ENCODE results near the gene ID3. TPM values are rescaled to one million over a fixed set of nuclear protein-coding genes. Genes with fewer than 3 reads are reported as not detected.

Gene ID3
- total RNA-seq, 1 experiment from 2014 or later, result 119 TPM

- no peak overlapping the region for H3K27ac ChIP-seq (ENCODE audit: insufficient read length, low read depth, low read length)
- H2AFZ ChIP-seq (ENCODE audit: low read length), result no peak overlapping the region
- no peaks in the 10 kb centered on the region for H3K9me3 ChIP-seq (ENCODE audit: control insufficient read depth, low read depth, low read length)
- no peak for TF ChIP-seq CTCF (conservative IDR thresholded peaks at IDR 0.05)
- H4K91ac ChIP-seq (ENCODE audit: insufficient read length, low read depth, low read length), result no peak overlapping the region
- no peak overlapping the region for H3T11ph ChIP-seq (ENCODE audit: low read length)
- Mint-ChIP-seq H3K9me3 (peaks cover 3 to 6% of the 10 kb centered on the region in 2 experiments; a peak in 4 of 5 replicates), H3K4me3 (no peak overlapping the region), H3K4me1 (peaks cover 34 to 39% of the 10 kb centered on the region in 2 experiments), H3K36me3 (ENCODE audit: insufficient read depth in 1 of 3, low read depth in 3 of 3) (peaks cover 0 to 7% (median 2%) of the 10 kb centered on the region in 3 experiments; a peak in 4 of 7 replicates), H3K27ac (no peak overlapping the region), H3K27me3 (ENCODE audit: low read depth) (peaks cover 15% of the 10 kb centered on the region)
- no peak overlapping the region for H3K56ac ChIP-seq (ENCODE audit: insufficient read length, low read depth, low read length)
- H3K9ac ChIP-seq (ENCODE audit: extremely low read depth, insufficient read length, low read length), result no peak overlapping the region
- H3K23ac ChIP-seq (ENCODE audit: insufficient read length, low read depth, low read length), result no peak overlapping the region
- no peak overlapping the region for H2BK120ac ChIP-seq (ENCODE audit: low read depth, low read length, poor library complexity, severe bottlenecking)
- H3K4ac ChIP-seq (ENCODE audit: low read depth, low read length), result no peak overlapping the region
- H3K79me1 ChIP-seq (ENCODE audit: insufficient read depth, low read depth, low read length, poor library complexity, severe bottlenecking), result no peaks in the 10 kb centered on the region
- H2AK5ac ChIP-seq (ENCODE audit: insufficient read length, low read length), result no peak overlapping the region
- H3K79me2 ChIP-seq (ENCODE audit: insufficient read depth, low read length), result no peaks in the 10 kb centered on the region
- no peak overlapping the region for H2BK5ac ChIP-seq (ENCODE audit: insufficient read length, low read length)
- H3K4me2 ChIP-seq (ENCODE audit: insufficient read depth, insufficient read length, low read length), result no peak overlapping the region
- no peaks in the 10 kb centered on the region for H4K20me1 ChIP-seq (ENCODE audit: control insufficient read depth, insufficient read depth, insufficient read length)
- WGBS (ENCODE audit: extremely low coverage, insufficient read length, low lambda C conversion rate), result no CpG with 5 or more reads among the region's 3 CpGs
- H4K5ac ChIP-seq (ENCODE audit: insufficient read length, low read depth, low read length), result no peak overlapping the region
- H2BK15ac ChIP-seq (ENCODE audit: low read depth, low read length), result no peak overlapping the region
- H4K8ac ChIP-seq (replicated peaks; ENCODE audit: insufficient read length, low read depth, low read length), result no peak overlapping the region
- peaks cover 3% of the 10 kb centered on the region; the same call in 1 of the 2 replicates for H3K4me1 ChIP-seq (ENCODE audit: insufficient read depth, low read length)
- H3K18ac ChIP-seq (ENCODE audit: insufficient read length, low read depth, low read length), result no peak overlapping the region
- no peak overlapping the region for H3K14ac ChIP-seq (ENCODE audit: insufficient read depth, low read length)
- H2BK20ac ChIP-seq (ENCODE audit: low read depth, low read length, poor library complexity, severe bottlenecking), result no peak overlapping the region
- H3K27me3 ChIP-seq (ENCODE audit: insufficient read depth, low read length), result no peaks in the 10 kb centered on the region
- peaks cover 8% of the 10 kb centered on the region for H3K23me2 ChIP-seq (ENCODE audit: insufficient read length, low read depth, low read length, poor library complexity, severe bottlenecking)
- no peak for DNase-seq
- H2BK12ac ChIP-seq (ENCODE audit: insufficient read length, low read depth, low read length), result no peak overlapping the region
Measured at GRCh38 chr1:23571465-23571864, 12.2 kb upstream of the ID3 start.
